Right lobe of liver (tissue), 6 donors: ENCODE results near the gene CNGA2. TPM values are rescaled to one million over a fixed set of nuclear protein-coding genes. Genes with fewer than 3 reads are reported as not detected.

Experiments used
- ATAC-seq, 4 donors: fragments of 200-7000 bp; cut with Tn5 transposase; one replicate each; pipeline ENCODE4 v1.9.1; 2020; ENCODE audit warnings: mild to moderate bottlenecking in 4 of 4, moderate library complexity in 4 of 4
- DNase-seq, 3 donors: peaks; one replicate each; pipeline ENCODE4 v3.0.0-alpha.2; 2020
- H3K27ac ChIP-seq, 3 donors: fragments of 200-600 bp; one replicate each; pipeline ENCODE4 v1.8.0; 2022
- H3K27me3 ChIP-seq, 2 donors: fragments of 200-600 bp; one replicate each; pipeline ENCODE4 v1.8.0; 2022
- H3K36me3 ChIP-seq, 4 donors: fragments of 200-600 bp; sonication (generic) in 1 of 4; one replicate each; pipeline versions ENCODE4 v1.5.1 to v1.8.0; 2017 to 2022; ENCODE audit warnings: control low read depth in 1 of 4
- H3K4me1 ChIP-seq, 4 donors: fragments of 200-600 bp; sonication (generic) in 1 of 4; one replicate each; pipeline versions ENCODE4 v1.5.1 to v1.8.0; 2017 to 2022; ENCODE audit warnings: control low read depth in 1 of 4
- H3K4me3 ChIP-seq, 3 donors: fragments of 200-600 bp; one replicate each; pipeline ENCODE4 v1.8.0; 2022
- H3K9me3 ChIP-seq, 4 donors: fragments of 200-600 bp; sonication (generic) in 1 of 4; one replicate each; pipeline versions ENCODE4 v1.5.1 to v1.8.0; 2017 to 2022; ENCODE audit warnings: control low read depth in 1 of 4
- POLR2A ChIP-seq: fragments of 450-650 bp; IDR thresholded peaks from one replicate; pipeline ENCODE4 v1.6.1; 2017; ENCODE audit warnings: antibody characterized with exemption, mild to moderate bottlenecking
- WGBS: methylation state at CpG from one replicate; pipeline ENCODE4 v1.1.6; 2018; ENCODE audit warnings: low coverage, low lambda C conversion rate; ENCODE audit not compliant: insufficient coverage; ENCODE audit errors: missing lambda C conversion rate; 5-methylcytosine and 5-hydroxymethylcytosine counted together
- intact Hi-C, 2 donors: fragments of 100-400 bp; cut with DNase I; formaldehyde crosslinking; loops; one replicate each; pipeline versions ENCODE4 v1.11.2 to v1.14.1; 2022
- total RNA-seq, 6 experiments: library from RNA; depleted of rRNA in 2 of 6; stranded (reverse); fragments of >200 nt in 2 of 6; fragmentation: NEBNext Ultra II Directional in 3 of 6; extraction: Animal tissue kit (Norgen Biotek cat#: 25700) in 3 of 6; gene quantifications; one replicate each; pipeline versions ENCODE4 v1.1.0 to v1.2.4, GENCODE V29; 2016 to 2023
- TF ChIP-seq, protein P1 (sequence below), 4 donors: fragments of 200-600 bp in 3 of 4; fragments of 450-650 bp in 1 of 4; IDR thresholded peaks; one replicate each; pipeline versions ENCODE4 v1.5.1 to v1.8.0; 2016 to 2022; ENCODE audit warnings: antibody characterized with exemption in 4 of 4, mild to moderate bottlenecking in 2 of 4
- donor health status: DM: no; HTN: yes; CAD: no.
- donor health status: DM: no; HTN: no; CAD: no.
- donor health status: DM: no; HTN: no; CAD: no.
- donor health status: DM: no; HTN: yes; CAD: no.
- donor health status: DM: no; HTN: yes; CAD: no.

The CNGA2 gene
- total RNA-seq, 6 experiments from 2014 or later, result not detected

DNA sequence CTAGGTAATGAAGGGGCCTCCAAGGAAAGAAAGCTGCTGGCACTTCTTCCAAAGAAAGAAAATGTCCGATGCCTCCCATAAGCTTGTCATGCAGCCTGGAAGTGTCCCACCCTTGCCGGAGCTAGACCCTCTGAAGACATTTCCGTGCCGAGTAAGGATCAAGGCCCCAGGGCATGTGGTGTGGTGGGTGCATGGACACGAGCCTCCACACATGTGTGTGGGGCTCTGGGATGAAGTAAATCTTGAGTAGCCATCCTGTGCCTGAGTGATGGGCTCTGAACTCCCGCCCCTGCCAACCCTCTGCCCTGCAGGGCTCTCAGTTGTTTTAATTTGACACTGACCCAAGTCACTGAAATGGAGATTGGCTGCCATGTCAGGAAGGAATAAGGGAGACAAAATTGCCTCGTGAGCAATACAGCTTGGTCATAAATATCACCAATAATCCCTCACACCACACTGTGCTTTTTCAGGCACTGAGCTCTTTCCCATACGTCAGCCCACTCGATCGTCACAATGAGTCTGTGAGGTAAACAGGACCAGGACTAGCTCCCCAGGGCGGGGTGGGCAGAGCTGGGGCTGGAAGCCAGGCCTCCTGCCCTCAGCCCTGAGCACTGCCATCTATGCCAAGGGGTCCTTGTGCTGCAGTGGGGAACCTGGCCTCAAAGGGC, 24.6 kb downstream of the CNGA2 start:
- no peaks in the 10 kb centered on the region for H3K4me1 ChIP-seq
- DNase-seq (no peak), ATAC-seq (no peak)
- TF ChIP-seq, protein P1, sequence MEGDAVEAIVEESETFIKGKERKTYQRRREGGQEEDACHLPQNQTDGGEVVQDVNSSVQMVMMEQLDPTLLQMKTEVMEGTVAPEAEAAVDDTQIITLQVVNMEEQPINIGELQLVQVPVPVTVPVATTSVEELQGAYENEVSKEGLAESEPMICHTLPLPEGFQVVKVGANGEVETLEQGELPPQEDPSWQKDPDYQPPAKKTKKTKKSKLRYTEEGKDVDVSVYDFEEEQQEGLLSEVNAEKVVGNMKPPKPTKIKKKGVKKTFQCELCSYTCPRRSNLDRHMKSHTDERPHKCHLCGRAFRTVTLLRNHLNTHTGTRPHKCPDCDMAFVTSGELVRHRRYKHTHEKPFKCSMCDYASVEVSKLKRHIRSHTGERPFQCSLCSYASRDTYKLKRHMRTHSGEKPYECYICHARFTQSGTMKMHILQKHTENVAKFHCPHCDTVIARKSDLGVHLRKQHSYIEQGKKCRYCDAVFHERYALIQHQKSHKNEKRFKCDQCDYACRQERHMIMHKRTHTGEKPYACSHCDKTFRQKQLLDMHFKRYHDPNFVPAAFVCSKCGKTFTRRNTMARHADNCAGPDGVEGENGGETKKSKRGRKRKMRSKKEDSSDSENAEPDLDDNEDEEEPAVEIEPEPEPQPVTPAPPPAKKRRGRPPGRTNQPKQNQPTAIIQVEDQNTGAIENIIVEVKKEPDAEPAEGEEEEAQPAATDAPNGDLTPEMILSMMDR (IDR thresholded peaks at IDR 0.05), result no peak
- no peak for TF ChIP-seq POLR2A
- no peaks in the 10 kb centered on the region for H3K9me3 ChIP-seq
- no peaks in the 10 kb centered on the region for H3K36me3 ChIP-seq
- no peak overlapping the region for H3K27ac ChIP-seq
- H3K27me3 ChIP-seq, result no peaks in the 10 kb centered on the region
- no peak overlapping the region for H3K4me3 ChIP-seq
- intact Hi-C loops, result loop anchor here (10.0 kb wide), 1 partner anchor 876 kb away; the partner anchor contains the start of gene GABRQ (in 2 of the 2)
- WGBS, result 70% methylated on average over 4 of the region's 11 CpGs

DNA sequence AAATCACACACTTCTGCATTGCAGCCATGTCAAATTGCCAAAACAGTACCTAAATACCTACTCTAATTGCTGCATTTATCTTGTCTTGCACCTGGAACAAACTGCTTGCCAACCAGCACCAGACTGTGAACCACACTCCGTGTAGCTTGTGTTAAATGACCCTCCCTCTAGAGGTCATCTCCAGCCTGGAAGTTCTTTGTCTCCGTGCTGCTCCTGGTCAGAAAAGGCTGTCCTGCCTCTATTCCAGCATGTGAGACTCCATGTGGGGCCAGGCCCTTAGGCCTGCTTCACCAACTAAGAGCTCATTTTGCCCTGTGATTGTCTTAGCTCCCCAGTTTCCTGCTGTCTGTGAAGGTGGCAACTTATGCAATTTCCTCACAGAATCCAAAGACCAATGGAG, 28.3 kb downstream of the CNGA2 start:
- Histone ChIP-seq H3K27me3 (peaks cover 0 to 7% of the 10 kb centered on the region in 2 donors), H3K36me3 (no peaks in the 10 kb centered on the region), H3K4me3 (no peak overlapping the region), H3K4me1 (no peaks in the 10 kb centered on the region), H3K27ac (no peak overlapping the region), H3K9me3 (no peaks in the 10 kb centered on the region)
- ATAC-seq (no peak), DNase-seq (no peak)
- intact Hi-C loops, result no loop called here
- 22% methylated on average over 1 of the region's 2 CpGs for whole genome bisulfite sequencing
- TF ChIP-seq POLR2A, result no peak
- TF ChIP-seq, protein P1 (IDR thresholded peaks at IDR 0.05), result no peak

DNA sequence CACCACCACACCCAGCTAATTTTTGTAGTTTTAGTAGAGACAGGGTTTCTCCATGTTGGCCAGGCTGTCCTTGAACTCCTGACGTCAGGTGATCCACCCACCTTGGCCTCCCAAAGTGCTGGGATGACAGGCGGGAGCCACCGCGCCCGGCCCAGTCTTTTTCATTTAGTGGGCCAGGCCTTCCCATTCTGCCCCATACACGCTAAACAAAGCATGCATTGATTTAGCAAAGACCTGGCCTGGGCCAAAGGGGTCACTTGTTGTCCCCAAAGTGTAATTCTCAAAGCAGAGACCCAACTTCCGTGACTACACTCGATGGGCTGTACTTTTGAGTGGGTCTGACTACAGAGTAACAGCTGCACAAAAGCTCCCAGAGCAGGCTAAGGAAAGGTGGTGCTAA, 29.2 kb downstream of the CNGA2 start:
- no peak for ATAC-seq
- Histone ChIP-seq H3K4me1 (no peaks in the 10 kb centered on the region), H3K9me3 (no peaks in the 10 kb centered on the region), H3K36me3 (no peaks in the 10 kb centered on the region), H3K27me3 (peaks cover 0 to 7% of the 10 kb centered on the region in 2 donors), H3K27ac (no peak overlapping the region), H3K4me3 (no peak overlapping the region)
- intact Hi-C loops, result no loop called here
- 73% methylated on average over 5 of the region's 8 CpGs for WGBS
- no peak for DNase-seq
- TF ChIP-seq, protein P1 (IDR thresholded peaks at IDR 0.05), result no peak
- no peak for TF ChIP-seq POLR2A

DNA sequence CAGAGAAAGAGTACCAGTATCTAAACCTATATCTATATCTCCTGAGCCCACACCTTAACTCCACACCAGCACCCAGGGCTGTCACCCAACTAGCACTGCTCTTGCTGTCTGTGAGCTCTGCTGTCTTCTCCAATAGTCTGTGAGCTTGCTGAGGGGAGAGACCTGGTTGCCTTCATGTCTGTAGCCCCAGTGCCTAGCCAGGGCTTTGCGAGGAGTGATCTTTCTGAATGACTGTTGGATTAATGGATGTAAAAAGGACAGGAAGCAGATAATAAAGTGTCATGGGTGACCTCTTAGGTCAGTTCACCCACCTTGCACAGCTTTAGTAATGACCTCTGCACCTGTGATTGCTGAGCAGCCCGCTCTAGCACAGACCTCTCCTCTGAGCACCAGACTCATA, 30.5 kb downstream of the CNGA2 start:
- Histone ChIP-seq H3K27ac (no peak overlapping the region), H3K9me3 (no peaks in the 10 kb centered on the region), H3K4me1 (no peaks in the 10 kb centered on the region), H3K27me3 (peaks cover 0 to 7% of the 10 kb centered on the region in 2 donors), H3K36me3 (no peaks in the 10 kb centered on the region), H3K4me3 (no peak overlapping the region)
- ATAC-seq, result no peak
- 40% methylated on average over 1 of the region's 2 CpGs for WGBS
- DNase-seq, result no peak
- intact Hi-C loops, result no loop called here
- TF ChIP-seq, protein P1 (IDR thresholded peaks at IDR 0.05), result no peak
- no peak for TF ChIP-seq POLR2A
